Measurements from ENCODE around the gene MYO1A.

The MYO1A gene

DNA sequence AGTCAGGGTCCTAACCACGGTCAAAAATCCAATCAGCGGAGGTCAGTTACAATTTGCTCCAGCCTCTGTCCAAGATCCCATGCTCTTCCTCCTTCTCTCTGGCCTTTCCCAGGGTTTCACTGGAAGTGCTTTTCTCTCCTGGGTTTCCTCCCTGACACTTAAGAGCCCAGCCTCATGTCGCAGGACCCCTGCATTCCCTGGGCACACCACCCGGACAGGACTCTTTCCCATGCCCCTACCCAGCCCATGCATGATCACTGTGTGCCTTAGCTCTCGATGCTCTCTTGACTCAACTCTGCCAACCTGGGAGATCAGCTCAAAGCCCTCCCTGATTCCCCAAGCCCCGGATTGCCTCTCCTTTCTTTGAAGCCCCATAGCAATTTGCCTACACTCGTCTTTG, 18.1 kb downstream of the MYO1A start:
- peaks cover 25% of the 10 kb centered on the region for H3K4me1 ChIP-seq (ENCODE audit: insufficient read depth, low read length)
- H3K27me3 ChIP-seq (ENCODE audit: insufficient read depth, low read length, poor library complexity), result no peaks in the 10 kb centered on the region
- H2AFZ ChIP-seq (ENCODE audit: low read depth, low read length), result peak overlapping the region; percentile 61
- peak overlapping the region; percentile 34 for H3K27ac ChIP-seq (ENCODE audit: low read length)
- peak overlapping the region; percentile 27; the same call in 1 of the 2 replicates for H3K4me2 ChIP-seq (ENCODE audit: insufficient read depth, low read length)
- TF ChIP-seq, protein P1, sequence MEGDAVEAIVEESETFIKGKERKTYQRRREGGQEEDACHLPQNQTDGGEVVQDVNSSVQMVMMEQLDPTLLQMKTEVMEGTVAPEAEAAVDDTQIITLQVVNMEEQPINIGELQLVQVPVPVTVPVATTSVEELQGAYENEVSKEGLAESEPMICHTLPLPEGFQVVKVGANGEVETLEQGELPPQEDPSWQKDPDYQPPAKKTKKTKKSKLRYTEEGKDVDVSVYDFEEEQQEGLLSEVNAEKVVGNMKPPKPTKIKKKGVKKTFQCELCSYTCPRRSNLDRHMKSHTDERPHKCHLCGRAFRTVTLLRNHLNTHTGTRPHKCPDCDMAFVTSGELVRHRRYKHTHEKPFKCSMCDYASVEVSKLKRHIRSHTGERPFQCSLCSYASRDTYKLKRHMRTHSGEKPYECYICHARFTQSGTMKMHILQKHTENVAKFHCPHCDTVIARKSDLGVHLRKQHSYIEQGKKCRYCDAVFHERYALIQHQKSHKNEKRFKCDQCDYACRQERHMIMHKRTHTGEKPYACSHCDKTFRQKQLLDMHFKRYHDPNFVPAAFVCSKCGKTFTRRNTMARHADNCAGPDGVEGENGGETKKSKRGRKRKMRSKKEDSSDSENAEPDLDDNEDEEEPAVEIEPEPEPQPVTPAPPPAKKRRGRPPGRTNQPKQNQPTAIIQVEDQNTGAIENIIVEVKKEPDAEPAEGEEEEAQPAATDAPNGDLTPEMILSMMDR (IDR thresholded peaks at IDR 0.05; ENCODE audit: borderline replicate concordance, extremely low read depth, low read length, poor library complexity, severe bottlenecking), result no peak
- TF ChIP-seq EZH2 (IDR thresholded peaks at IDR 0.05; ENCODE audit: borderline replicate concordance, low read depth, low read length, severe bottlenecking), result no peak
- H3K9ac ChIP-seq (ENCODE audit: low read depth, low read length), result no peak overlapping the region
- H3K4me3 ChIP-seq (ENCODE audit: low read depth in 1 of 2, low read length in 2 of 2), result no peak overlapping the region
- no peaks in the 10 kb centered on the region for H3K36me3 ChIP-seq (ENCODE audit: insufficient read depth, low read length)
- no peaks in the 10 kb centered on the region for H3K79me2 ChIP-seq (ENCODE audit: insufficient read depth, low read length)
- DNase-seq (no peak), ATAC-seq (ENCODE audit: insufficient read depth, low read depth) (no peak)
- no peaks in the 10 kb centered on the region for H3K9me3 ChIP-seq (ENCODE audit: insufficient read depth, low read length, severe bottlenecking)
- H4K20me1 ChIP-seq (ENCODE audit: insufficient read depth, low read length), result no peaks in the 10 kb centered on the region

DNA sequence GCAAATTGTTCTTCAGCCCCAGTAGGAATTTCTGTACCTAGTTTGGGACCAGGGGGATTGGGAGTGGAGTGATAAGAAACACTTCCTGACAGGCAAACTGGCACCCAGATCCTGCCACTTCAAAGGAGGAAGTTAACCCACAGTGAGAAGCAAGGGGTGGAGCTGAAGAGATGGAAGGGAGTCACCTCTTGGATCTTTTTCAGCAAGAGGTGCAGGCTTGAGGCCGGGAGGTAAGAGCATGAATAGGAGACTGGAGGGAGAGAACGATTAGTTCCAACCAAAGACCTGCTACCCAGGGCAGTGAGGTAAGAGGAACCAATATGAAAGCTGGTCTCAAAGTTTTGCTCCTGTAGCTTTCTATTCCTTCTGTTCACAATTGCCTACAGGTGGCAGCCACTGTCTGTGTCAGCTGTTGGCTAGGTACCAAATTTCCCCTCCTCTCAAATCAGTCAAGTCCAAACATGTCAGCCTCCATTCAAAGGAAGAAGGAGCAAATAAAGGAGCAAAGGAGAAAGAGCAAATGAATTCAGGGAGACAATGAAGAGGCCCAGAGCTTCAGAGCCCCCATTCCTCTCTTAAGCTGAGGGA, 18.7 kb downstream of the MYO1A start:
- H3K27me3 ChIP-seq (ENCODE audit: insufficient read depth, low read length, poor library complexity), result no peaks in the 10 kb centered on the region
- peak overlapping the region; percentile 27; the same call in 1 of the 2 replicates for H3K4me2 ChIP-seq (ENCODE audit: insufficient read depth, low read length)
- peak; percentile 90 for ATAC-seq (ENCODE audit: insufficient read depth, low read depth)
- no peaks in the 10 kb centered on the region for H3K79me2 ChIP-seq (ENCODE audit: insufficient read depth, low read length)
- H3K4me3 ChIP-seq (ENCODE audit: low read depth in 1 of 2, low read length in 2 of 2), result 0 out of 4 replicates have a peak overlapping the region, but pooled peaks of 1 of the 2 experiments have one; percentile 2
- H3K27ac ChIP-seq (ENCODE audit: low read length), result peak overlapping the region; percentile 49
- H3K36me3 ChIP-seq (ENCODE audit: insufficient read depth, low read length), result no peaks in the 10 kb centered on the region
- TF ChIP-seq EZH2 (IDR thresholded peaks at IDR 0.05; ENCODE audit: borderline replicate concordance, low read depth, low read length, severe bottlenecking), result no peak
- TF ChIP-seq, protein P1 (IDR thresholded peaks at IDR 0.05; ENCODE audit: borderline replicate concordance, extremely low read depth, low read length, poor library complexity, severe bottlenecking), result peak; percentile 55
- H3K9me3 ChIP-seq (ENCODE audit: insufficient read depth, low read length, severe bottlenecking), result no peaks in the 10 kb centered on the region
- peaks cover 25% of the 10 kb centered on the region for H3K4me1 ChIP-seq (ENCODE audit: insufficient read depth, low read length)
- H4K20me1 ChIP-seq (ENCODE audit: insufficient read depth, low read length), result no peaks in the 10 kb centered on the region
- H2AFZ ChIP-seq (ENCODE audit: low read depth, low read length), result peak overlapping the region; percentile 61
- H3K9ac ChIP-seq (ENCODE audit: low read depth, low read length), result no peak overlapping the region
- peak; percentile 61 for DNase-seq

DNA sequence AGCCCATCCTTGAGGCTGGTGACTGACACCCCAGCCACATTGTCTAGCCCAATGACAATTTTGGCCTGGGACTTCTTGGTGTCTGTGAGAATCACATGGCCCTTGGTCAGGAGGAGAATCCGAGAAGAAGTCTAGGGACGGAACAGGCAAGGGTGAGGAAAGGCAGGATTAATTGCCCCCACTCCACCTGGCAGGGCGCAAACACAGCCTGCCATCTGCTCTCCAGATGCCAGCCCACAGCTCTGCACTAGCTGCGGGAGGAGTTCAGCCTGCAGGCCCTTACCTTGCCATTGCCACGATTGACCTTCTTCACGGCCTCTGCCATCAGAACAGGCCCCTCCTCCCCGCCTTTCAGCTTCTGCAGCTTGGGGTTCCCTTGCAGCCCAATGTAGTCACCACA, 20.5 kb downstream of the MYO1A start:
- no peak for TF ChIP-seq EZH2 (IDR thresholded peaks at IDR 0.05; ENCODE audit: borderline replicate concordance, low read depth, low read length, severe bottlenecking)
- TF ChIP-seq, protein P1 (IDR thresholded peaks at IDR 0.05; ENCODE audit: borderline replicate concordance, extremely low read depth, low read length, poor library complexity, severe bottlenecking), result no peak

More for the DNA sequence above, 20.5 kb downstream of the MYO1A start:
- Histone ChIP-seq H3K4me1 (ENCODE audit: insufficient read depth, low read length) (peaks cover 25% of the 10 kb centered on the region), H3K4me3 (ENCODE audit: low read depth in 1 of 2, low read length in 2 of 2) (no peak overlapping the region), H3K9ac (ENCODE audit: low read depth, low read length) (no peak overlapping the region), H4K20me1 (ENCODE audit: insufficient read depth, low read length) (no peaks in the 10 kb centered on the region), H2AFZ (ENCODE audit: low read depth, low read length) (no peak overlapping the region), H3K9me3 (ENCODE audit: insufficient read depth, low read length, severe bottlenecking) (no peaks in the 10 kb centered on the region), H3K27me3 (ENCODE audit: insufficient read depth, low read length, poor library complexity) (no peaks in the 10 kb centered on the region), H3K36me3 (ENCODE audit: insufficient read depth, low read length) (no peaks in the 10 kb centered on the region), H3K27ac (ENCODE audit: low read length) (no peak overlapping the region), H3K79me2 (ENCODE audit: insufficient read depth, low read length) (no peaks in the 10 kb centered on the region), H3K4me2 (ENCODE audit: insufficient read depth, low read length) (no peak overlapping the region)
- DNase-seq (no peak), ATAC-seq (ENCODE audit: insufficient read depth, low read depth) (no peak)

Data from DND-41 (cell line).